Measurements from ENCODE around the gene C20orf96. TPM values are rescaled to one million over a fixed set of nuclear protein-coding genes. Genes with fewer than 3 reads are reported as not detected.

The C20orf96 gene
- total RNA-seq, 4 donors from 2014 or later, result 2.8 to 18.2 (median 11.2) TPM

DNA sequence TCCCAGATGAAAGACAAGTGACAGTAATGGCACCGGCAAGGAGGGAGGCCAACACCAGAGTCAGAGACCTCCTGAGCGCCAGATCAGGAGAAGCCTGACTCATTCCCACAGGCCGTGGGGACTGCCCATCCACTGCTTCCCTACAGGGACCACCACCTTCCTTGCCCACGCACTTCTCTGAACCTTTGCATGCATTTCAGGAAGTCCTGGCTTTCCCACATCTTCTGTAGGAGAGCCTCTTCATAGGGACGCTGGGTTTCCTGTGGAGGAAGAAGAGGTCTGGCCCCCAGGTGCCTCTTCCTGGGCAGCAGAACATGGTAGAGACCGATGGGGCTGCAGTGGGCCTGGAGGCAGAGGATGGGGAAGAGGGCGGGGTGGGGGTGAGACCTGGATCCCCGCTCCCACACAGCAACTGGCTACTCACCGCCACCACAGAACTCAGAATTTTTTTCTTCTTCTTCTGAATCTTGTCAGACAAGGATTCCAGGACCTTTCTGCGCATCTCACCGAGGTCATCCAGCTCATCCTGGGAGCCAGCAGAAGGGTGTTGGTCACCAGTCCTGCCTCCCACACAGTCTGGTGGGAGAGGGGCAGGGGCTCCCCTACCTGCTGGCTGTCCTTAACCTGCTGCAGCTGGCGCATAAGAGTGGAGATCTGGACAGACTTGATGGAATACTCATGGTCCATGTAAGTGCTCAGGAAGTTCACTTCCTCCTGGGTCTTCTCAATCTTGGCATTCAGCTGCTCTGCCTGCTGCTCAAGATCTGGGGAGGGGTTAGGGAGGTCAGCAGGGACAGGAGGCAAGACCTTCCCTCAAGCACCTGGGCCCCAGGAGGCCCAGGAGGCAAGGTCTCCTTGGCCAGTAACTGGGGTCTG, 13.7 kb downstream of the C20orf96 start:
- Histone ChIP-seq H3K27ac (no peak overlapping the region), H3K36me3 (no peaks in the 10 kb centered on the region), H3K9me3 (no peaks in the 10 kb centered on the region), H3K27me3 (no peaks in the 10 kb centered on the region), H3K4me1 (no peaks in the 10 kb centered on the region), H3K4me3 (no peak overlapping the region)
- DNase-seq, result no peak
- TF ChIP-seq, protein P1, sequence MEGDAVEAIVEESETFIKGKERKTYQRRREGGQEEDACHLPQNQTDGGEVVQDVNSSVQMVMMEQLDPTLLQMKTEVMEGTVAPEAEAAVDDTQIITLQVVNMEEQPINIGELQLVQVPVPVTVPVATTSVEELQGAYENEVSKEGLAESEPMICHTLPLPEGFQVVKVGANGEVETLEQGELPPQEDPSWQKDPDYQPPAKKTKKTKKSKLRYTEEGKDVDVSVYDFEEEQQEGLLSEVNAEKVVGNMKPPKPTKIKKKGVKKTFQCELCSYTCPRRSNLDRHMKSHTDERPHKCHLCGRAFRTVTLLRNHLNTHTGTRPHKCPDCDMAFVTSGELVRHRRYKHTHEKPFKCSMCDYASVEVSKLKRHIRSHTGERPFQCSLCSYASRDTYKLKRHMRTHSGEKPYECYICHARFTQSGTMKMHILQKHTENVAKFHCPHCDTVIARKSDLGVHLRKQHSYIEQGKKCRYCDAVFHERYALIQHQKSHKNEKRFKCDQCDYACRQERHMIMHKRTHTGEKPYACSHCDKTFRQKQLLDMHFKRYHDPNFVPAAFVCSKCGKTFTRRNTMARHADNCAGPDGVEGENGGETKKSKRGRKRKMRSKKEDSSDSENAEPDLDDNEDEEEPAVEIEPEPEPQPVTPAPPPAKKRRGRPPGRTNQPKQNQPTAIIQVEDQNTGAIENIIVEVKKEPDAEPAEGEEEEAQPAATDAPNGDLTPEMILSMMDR (IDR thresholded peaks at IDR 0.05), result no peak
- intact Hi-C loops (cut with DNase I; ENCODE audit: low total_unique reads), result loop anchor here (10.0 kb wide), 1 partner anchor 58 kb away; no protein-coding TSS in a partner anchor

DNA sequence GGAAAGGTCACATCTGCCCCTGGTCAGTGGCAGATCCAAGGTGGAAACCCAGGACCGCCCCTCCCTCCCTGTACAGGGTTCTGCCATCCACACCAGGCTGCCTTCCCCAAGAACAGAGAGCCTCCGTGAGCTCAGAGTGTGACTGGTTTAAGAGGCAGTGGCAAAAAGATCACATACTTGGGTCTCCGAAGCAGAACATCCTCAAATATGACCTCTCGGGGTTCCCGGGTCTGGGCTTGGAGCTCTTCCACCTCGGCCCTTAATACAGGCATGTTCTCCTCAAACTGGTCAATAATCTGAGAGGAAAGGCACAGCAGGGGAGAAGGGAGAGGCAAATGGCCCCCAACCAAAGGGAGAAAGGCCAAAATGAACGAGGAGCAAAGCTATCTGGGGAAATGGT, 14.8 kb downstream of the C20orf96 start:
- Histone ChIP-seq H3K27ac (no peak overlapping the region), H3K27me3 (no peaks in the 10 kb centered on the region), H3K4me3 (no peak overlapping the region), H3K4me1 (no peaks in the 10 kb centered on the region), H3K36me3 (no peaks in the 10 kb centered on the region), H3K9me3 (no peaks in the 10 kb centered on the region)
- TF ChIP-seq POLR2A (IDR thresholded peaks at IDR 0.05), result no peak
- TF ChIP-seq, protein P1 (IDR thresholded peaks at IDR 0.05), result no peak
- intact Hi-C loops (cut with DNase I; ENCODE audit: low total_unique reads), result loop anchor here (10.0 kb wide), 1 partner anchor 59 kb away; no protein-coding TSS in a partner anchor
- DNase-seq, result no peak

DNA sequence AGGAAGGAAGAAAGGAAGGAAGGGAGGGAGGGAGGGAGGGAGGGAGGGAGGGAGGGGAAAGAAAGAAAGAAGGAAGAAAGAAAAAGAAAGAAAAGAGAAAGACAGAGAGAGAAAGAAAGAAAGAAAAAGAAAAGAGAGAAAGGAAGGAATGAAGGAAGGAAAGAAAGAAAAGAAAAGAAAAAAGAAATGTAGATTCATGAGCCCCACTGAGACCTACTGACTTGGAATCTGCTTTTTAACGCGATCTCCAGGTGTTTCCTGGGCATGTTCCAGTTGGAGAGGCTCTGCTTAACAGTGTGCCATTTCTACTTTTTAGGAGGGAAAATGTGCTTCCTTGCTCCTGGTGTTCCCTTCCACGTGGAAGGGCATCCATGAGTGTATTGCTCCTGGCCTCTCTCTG, 16.7 kb downstream of the C20orf96 start:
- no peak overlapping the region for H3K4me3 ChIP-seq
- TF ChIP-seq, protein P1 (IDR thresholded peaks at IDR 0.05), result no peak
- no peak for TF ChIP-seq POLR2A (IDR thresholded peaks at IDR 0.05)
- DNase-seq, result no peak
- no peaks in the 10 kb centered on the region for H3K4me1 ChIP-seq
- H3K27ac ChIP-seq, result no peak overlapping the region
- no peaks in the 10 kb centered on the region for H3K27me3 ChIP-seq
- no peaks in the 10 kb centered on the region for H3K9me3 ChIP-seq
- no peaks in the 10 kb centered on the region for H3K36me3 ChIP-seq
- intact Hi-C loops (cut with DNase I; ENCODE audit: low total_unique reads), result loop anchor here (10.0 kb wide), 1 partner anchor 61 kb away; no protein-coding TSS in a partner anchor

DNA sequence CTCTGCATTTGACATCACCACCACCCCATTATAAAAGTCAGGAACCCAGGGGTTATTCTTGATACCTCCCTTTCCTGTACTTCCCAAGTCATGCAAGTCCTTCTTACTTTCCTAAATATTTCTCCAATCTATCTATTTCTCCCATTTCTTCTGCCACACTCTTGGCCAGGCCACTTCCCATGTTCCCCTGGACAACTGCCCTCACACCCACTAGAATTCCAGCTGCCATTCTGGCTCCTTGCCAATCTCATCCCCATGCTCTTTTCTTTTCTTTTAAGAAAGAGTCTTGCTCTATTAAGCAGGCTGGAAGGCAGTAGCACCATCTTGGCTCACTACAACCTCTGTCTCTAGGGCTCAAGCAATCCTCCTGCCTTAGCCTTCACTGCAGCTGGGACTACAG, 17.8 kb downstream of the C20orf96 start:
- H3K27ac ChIP-seq, result no peak overlapping the region
- no peak for DNase-seq
- H3K4me1 ChIP-seq, result no peaks in the 10 kb centered on the region
- H3K27me3 ChIP-seq, result no peaks in the 10 kb centered on the region
- H3K4me3 ChIP-seq, result no peak overlapping the region
- no peaks in the 10 kb centered on the region for H3K9me3 ChIP-seq
- no peaks in the 10 kb centered on the region for H3K36me3 ChIP-seq
- TF ChIP-seq POLR2A (IDR thresholded peaks at IDR 0.05), result no peak
- TF ChIP-seq, protein P1 (IDR thresholded peaks at IDR 0.05), result no peak
- intact Hi-C loops (cut with DNase I; ENCODE audit: low total_unique reads), result loop anchor here (10.0 kb wide), 1 partner anchor 62 kb away; no protein-coding TSS in a partner anchor

DNA sequence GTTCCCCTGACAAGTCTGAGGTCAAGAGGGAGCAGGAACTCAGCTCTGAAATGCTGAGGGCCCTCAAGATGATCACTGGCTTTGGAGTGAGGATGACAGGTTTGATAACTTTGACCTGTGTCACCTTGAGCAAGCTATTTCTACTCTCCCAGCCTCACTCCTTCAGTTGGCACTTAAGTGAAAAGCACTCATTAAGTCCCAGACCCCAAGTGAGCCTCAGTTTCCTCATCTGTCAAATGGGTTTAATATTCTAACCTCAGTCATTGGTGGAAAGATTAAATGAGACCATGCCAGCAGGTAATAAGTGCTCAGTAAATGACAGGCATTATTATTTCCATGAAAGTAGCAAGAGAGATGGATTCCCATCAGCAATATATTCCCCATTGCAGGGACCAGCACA, 19.0 kb downstream of the C20orf96 start:
- no peak for DNase-seq
- H3K4me3 ChIP-seq, result no peak overlapping the region
- intact Hi-C loops (cut with DNase I; ENCODE audit: low total_unique reads), result loop anchor here (10.0 kb wide), 1 partner anchor 63 kb away; no protein-coding TSS in a partner anchor
- no peaks in the 10 kb centered on the region for H3K9me3 ChIP-seq
- H3K36me3 ChIP-seq, result no peaks in the 10 kb centered on the region
- H3K4me1 ChIP-seq, result no peaks in the 10 kb centered on the region
- no peaks in the 10 kb centered on the region for H3K27me3 ChIP-seq
- no peak overlapping the region for H3K27ac ChIP-seq
- TF ChIP-seq, protein P1 (IDR thresholded peaks at IDR 0.05), result no peak
- no peak for TF ChIP-seq POLR2A (IDR thresholded peaks at IDR 0.05)

Data from uterus (tissue), 4 donors.